MV-4-11 (cell line): ENCODE measurements around the gene TDG.
"Not testable (repeated sequence)": the region's sequence is repeated elsewhere in the genome, so short reads cannot be mapped to it uniquely, and the experiment has no call there.

Experiments used
- DNase-seq: peaks from one replicate; lab custom pipeline; 2025; lab: John Stamatoyannopoulos, UW

TDG gene

DNA sequence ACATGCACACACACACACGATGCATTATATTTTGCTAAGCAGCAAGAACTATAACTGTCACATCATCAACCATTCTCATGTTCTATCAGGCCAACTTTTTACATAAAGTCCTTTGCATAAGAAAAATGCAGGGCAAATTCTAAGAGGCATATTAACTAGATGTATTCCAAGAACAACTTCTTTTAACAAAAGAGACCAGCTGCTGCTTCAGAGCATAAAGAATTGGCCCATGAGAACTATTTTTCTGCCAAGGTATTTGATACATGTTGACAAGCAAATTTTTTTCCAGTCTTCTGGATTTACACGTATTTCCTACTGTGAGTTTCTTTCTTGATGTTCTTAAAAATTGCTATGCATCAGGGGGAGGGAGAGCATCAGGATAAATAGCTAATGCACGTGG lies 57.1 kb downstream of the TDG start:
- no peak for DNase-seq

DNA sequence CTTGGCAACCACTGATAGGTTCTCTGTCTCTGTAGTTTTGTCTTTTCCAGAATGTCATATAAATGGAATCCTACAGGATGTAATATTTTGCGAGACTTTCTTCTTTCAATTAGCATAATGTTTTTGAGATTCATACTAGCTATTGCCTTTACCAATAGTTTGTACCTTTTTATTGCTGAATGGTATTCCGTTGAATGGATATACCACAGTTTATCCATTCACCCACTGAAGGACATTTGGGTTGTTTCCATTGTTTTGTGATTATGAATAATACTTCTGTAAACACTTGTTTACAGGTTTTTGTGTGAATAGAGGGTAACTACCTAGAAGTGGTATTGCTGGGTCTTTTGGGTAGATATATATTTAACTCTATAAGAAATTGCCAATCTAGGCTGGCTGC lies 58.0 kb downstream of the TDG start:
- no peak for DNase-seq

DNA sequence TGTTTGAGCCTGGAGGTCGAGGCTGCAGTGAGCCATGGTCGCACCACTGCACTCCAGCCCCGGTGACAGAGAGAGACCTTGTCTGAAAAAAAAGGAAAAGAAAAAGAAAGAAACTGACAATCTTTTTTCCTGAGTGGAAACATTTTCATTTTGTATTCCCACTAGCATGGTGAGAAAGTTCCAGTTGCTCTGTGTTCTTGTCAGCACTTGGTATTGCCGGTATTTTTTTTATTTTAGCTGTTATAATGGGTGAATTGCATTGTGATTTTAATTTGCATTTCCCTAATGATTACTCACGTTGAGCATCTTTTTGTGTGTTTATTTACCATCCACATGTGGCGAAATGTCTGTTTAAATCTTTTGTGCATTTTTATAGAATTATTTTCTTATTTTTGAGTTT lies 58.7 kb downstream of the TDG start:
- no peak for DNase-seq

DNA sequence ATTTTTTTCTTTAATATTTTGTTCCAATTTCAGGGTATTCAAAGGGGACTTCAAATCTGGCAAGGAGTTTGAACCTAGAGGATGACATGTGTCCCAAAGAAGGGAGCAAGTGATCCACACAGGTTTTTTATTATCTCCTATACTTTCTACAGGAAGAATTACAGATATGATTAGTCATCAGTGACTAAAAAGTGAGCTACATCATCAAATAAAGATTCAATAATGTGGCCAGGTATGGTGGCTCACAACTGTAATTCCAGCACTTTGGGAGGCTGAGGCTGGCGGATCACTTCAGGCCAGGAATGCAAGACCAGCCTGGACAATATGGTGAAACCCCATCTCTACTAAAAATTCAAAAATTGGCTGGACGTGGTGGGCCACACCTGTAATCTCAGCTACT lies 60.1 kb downstream of the TDG start:
- DNase-seq = no peak

DNA sequence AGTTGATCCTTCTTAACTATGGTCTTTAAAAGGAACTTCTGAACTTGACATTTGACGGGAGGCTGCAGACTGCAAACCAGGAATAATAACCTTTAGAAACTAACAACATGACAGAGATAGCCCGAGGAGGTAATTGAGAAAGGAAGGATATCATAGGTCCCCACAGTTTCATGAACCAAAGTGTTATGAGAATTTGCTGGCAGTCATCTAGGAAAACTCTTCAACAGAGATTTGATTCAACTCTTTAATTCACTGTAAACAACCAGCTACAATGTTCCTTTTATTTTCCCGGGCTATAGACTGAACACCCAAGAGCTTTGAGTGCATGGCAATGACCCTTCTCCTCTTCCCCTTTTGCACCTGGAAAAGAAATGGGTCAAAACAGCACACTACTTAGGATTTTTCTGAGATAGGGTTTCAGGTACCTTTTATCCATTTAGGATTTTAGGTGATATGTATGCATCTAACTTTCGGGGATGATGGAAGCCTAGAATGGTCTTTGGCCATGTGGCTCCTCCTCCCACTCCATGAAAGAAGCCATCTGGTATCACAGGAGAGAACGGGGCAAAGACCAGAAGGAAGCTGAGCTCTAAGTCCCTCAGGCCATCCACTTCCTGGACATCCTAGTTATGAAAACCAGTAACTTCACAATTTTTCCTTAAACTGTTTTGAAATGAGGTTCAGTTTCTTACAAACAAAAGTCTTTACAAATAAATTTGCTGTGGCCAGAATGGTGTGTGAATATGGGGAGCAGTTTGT lies 61.3 kb downstream of the TDG start:
- no peak for DNase-seq

DNA sequence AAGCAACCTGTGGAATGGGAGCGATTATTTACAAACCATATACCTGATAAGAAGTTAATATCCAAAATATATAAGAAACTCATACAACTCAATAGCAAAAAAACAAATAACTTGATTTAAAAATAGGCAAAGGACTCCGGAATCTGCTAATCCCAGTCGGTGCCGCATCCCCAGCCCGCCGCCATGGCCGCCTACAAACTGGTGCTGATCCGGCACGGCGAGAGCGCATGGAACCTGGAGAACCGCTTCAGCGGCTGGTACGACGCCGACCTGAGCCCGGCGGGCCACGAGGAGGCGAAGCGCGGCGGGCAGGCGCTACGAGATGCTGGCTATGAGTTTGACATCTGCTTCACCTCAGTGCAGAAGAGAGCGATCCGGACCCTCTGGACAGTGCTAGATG lies 64.9 kb downstream of the TDG start:
- DNase-seq = not testable (repeated sequence)

DNA sequence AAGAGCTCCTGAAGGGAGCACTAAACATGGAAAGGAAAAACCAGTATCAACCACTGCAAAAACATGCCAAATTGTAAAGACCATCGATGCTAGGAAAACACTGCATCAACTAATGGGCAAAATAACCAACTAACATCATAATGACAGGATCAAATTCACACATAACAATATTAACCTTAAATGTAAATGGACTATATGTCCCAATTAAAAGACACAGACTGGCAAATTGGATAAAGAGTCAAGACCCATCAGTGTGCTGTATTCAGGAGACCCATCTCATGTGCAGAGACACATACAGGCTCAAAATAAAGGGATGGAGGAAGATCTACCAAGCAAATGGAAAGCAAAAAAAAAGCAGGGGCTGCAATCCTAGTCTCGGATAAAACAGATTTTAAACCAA lies 70.5 kb downstream of the TDG start:
- not testable (repeated sequence) for DNase-seq
